Measurements from ENCODE around the gene TMTC2. TPM values are rescaled to one million over a fixed set of nuclear protein-coding genes. Genes with fewer than 3 reads are reported as not detected.

Gene TMTC2
- total and polyA plus RNA-seq, 10 of the 15 experiments (the other 5 are each of a cell fraction or from before 2014, with no cell fraction given), result 0.14 to 9.7 (median 1.2) TPM

GRCh38 chr12:83040991-83041390, 354.3 kb downstream of the TMTC2 start:
- H3K79me2 ChIP-seq (ENCODE audit: control insufficient read depth, insufficient read depth, low read length), result no peaks in the 10 kb centered on the region
- no peak overlapping the region for H3K4me3 ChIP-seq
- no peak overlapping the region for H3K27ac ChIP-seq (ENCODE audit: control insufficient read depth, insufficient read depth)
- no peak overlapping the region for H2AFZ ChIP-seq (ENCODE audit: control insufficient read depth, low read depth, low read length)
- ChIA-PET CTCF (no interaction called here), SMC1A (ENCODE audit: uncharacterized antibody, unreplicated experiment) (no interaction called here), POLR2A (no interaction called here), RAD21 (ENCODE audit: unreplicated experiment) (no interaction called here)
- in situ Hi-C loops (cut with MboI) (no loop called here), intact Hi-C loops (cut with micrococcal nuclease; ENCODE audit: unreplicated experiment) (loop anchor here (5.0 kb wide), 1 partner anchor 354 kb away; the partner anchor contains the start of gene TMTC2)
- H3K36me3 ChIP-seq (ENCODE audit: control insufficient read depth in 2 of 2, insufficient read depth in 2 of 2, low read length in 1 of 2), result no peaks in the 10 kb centered on the region
- H3K4me1 ChIP-seq (ENCODE audit: control insufficient read depth, insufficient read depth, low read length), result no peaks in the 10 kb centered on the region
- WGBS (ENCODE audit: insufficient coverage, insufficient replicate concordance, low lambda C conversion rate, missing lambda C conversion rate), result 75% methylated on average over 2 of the region's 2 CpGs
- no peak overlapping the region for H3K4me2 ChIP-seq (ENCODE audit: control insufficient read depth, insufficient read depth)
- H3K9ac ChIP-seq (ENCODE audit: control insufficient read depth, insufficient read depth, low read length), result no peak overlapping the region
- H3K9me3 ChIP-seq (replicated peaks; ENCODE audit: control insufficient read depth, insufficient read depth, low read length), result no peaks in the 10 kb centered on the region
- H3K27me3 ChIP-seq (replicated peaks in 1 of 2; ENCODE audit: control insufficient read depth in 2 of 2, insufficient read depth in 2 of 2, low read length in 1 of 2), result no peaks in the 10 kb centered on the region
- no peak for DNase-seq (ENCODE audit: low read depth, low spot score)
- ATAC-seq, result no peak
- no TSS peak for BruUV-seq (replicated peaks)
- no peak for FAIRE-seq
- TF ChIP-seq SIN3A (IDR thresholded peaks at IDR 0.05; ENCODE audit: low read depth, low read length) (no peak), ZNF622 (IDR thresholded peaks at IDR 0.05) (no peak), ATF2 (IDR thresholded peaks at IDR 0.05; ENCODE audit: low read length) (no peak), KDM1A (IDR thresholded peaks at IDR 0.05; ENCODE audit: borderline replicate concordance) (no peak), RAD51 (IDR thresholded peaks at IDR 0.05) (no peak), RB1 (IDR thresholded peaks at IDR 0.05; ENCODE audit: borderline replicate concordance) (no peak), FOS (IDR thresholded peaks at IDR 0.05; ENCODE audit: borderline replicate concordance, extremely low read depth, insufficient read length) (no peak), CHD2 (IDR thresholded peaks at IDR 0.05; ENCODE audit: borderline replicate concordance, low read depth, low read length) (no peak), FOXM1 (IDR thresholded peaks at IDR 0.05; ENCODE audit: low read depth, low read length) (no peak), BACH1 (IDR thresholded peaks at IDR 0.05; ENCODE audit: borderline replicate concordance) (no peak), MLLT1 (IDR thresholded peaks at IDR 0.05) (no peak)
- no peaks in the 10 kb centered on the region for H4K20me1 ChIP-seq (ENCODE audit: control insufficient read depth, insufficient read depth)

Measured in GM12878 (cell line).